GM23338 (cell line): ENCODE data around the gene S100A13. TPM values are rescaled to one million over a fixed set of nuclear protein-coding genes. Genes with fewer than 3 reads are reported as not detected.

Experiments used
- ATAC-seq: fragments of 200-7000 bp; cut with Tn5 transposase; 3 replicates; pipeline ENCODE4 v1.9.1; 2020
- DNase-seq: peaks from one replicate; pipeline ENCODE4 v3.0.0-alpha.2; 2015; ENCODE audit warnings: low spot score
- H2AFZ ChIP-seq: fragments of 200-600 bp; sonication (generic); 2 replicates; pipeline ENCODE4 v1.8.0; 2016; ENCODE audit warnings: antibody characterized with exemption, mild to moderate bottlenecking, moderate library complexity
- H3F3A ChIP-seq: fragments of 200-600 bp; sonication (generic); replicated peaks from 2 replicates; pipeline ENCODE4 v1.8.0; 2017; ENCODE audit warnings: antibody characterized with exemption, mixed run types, low read depth
- H3K27ac ChIP-seq: fragments of 200-600 bp; sonication (generic); 2 replicates; pipeline ENCODE4 v1.6.1; 2016; ENCODE audit warnings: low read depth
- H3K27me3 ChIP-seq: fragments of 200-600 bp; sonication (generic); 2 replicates; pipeline ENCODE4 v1.8.0; 2016; ENCODE audit warnings: mild to moderate bottlenecking, mixed run types, moderate library complexity; ENCODE audit not compliant: insufficient read depth
- H3K36me3 ChIP-seq: fragments of 200-600 bp; sonication (generic); 2 replicates; pipeline ENCODE4 v1.8.0; 2016; ENCODE audit warnings: mild to moderate bottlenecking; ENCODE audit not compliant: insufficient read depth
- H3K4me1 ChIP-seq: fragments of 200-600 bp; sonication (generic); 2 replicates; pipeline ENCODE4 v1.8.0; 2016; ENCODE audit warnings: mild to moderate bottlenecking, moderate library complexity; ENCODE audit not compliant: insufficient read depth
- H3K4me2 ChIP-seq: fragments of 200-600 bp; sonication (generic); 2 replicates; pipeline ENCODE4 v1.7.1; 2017; ENCODE audit warnings: mixed run types
- H3K4me3 ChIP-seq: fragments of 200-600 bp; sonication (generic); 2 replicates; pipeline ENCODE4 v1.6.1; 2016; ENCODE audit warnings: mixed run types
- H3K79me2 ChIP-seq: fragments of 200-600 bp; sonication (generic); replicated peaks from 2 replicates; pipeline ENCODE4 v1.8.0; 2017; ENCODE audit warnings: mild to moderate bottlenecking; ENCODE audit not compliant: insufficient read depth
- H3K9me2 ChIP-seq: fragments of 200-600 bp; sonication (generic); 2 replicates; pipeline ENCODE4 v1.8.0; 2017; ENCODE audit not compliant: insufficient read depth
- H4K20me1 ChIP-seq: fragments of 200-600 bp; sonication (generic); replicated peaks from 2 replicates; pipeline ENCODE4 v1.8.0; 2017; ENCODE audit warnings: mild to moderate bottlenecking; ENCODE audit not compliant: insufficient read depth
- H3K27ac Mint-ChIP-seq: 2 replicates; pipeline ENCODE4 v1.8.0; 2020; ENCODE audit warnings: inconsistent platforms, mild to moderate bottlenecking, moderate library complexity, mixed read lengths
- H3K27me3 Mint-ChIP-seq: 3 replicates; pipeline ENCODE4 v1.8.0; 2022; ENCODE audit warnings: low read depth, mild to moderate bottlenecking, moderate library complexity, mixed read lengths, inconsistent platforms; ENCODE audit not compliant: insufficient read depth, poor library complexity
- H3K36me3 Mint-ChIP-seq: 3 replicates; pipeline ENCODE4 v1.8.0; 2021; ENCODE audit warnings: low read depth, mild to moderate bottlenecking, inconsistent platforms, moderate library complexity, mixed read lengths
- H3K4me1 Mint-ChIP-seq: 3 replicates; pipeline ENCODE4 v1.8.0; 2020; ENCODE audit warnings: mild to moderate bottlenecking, inconsistent platforms, mixed read lengths
- H3K4me3 Mint-ChIP-seq: 3 replicates; pipeline ENCODE4 v1.8.0; 2021; ENCODE audit warnings: moderate library complexity, mild to moderate bottlenecking, inconsistent platforms, mixed read lengths
- H3K9me3 Mint-ChIP-seq: 3 replicates; pipeline ENCODE4 v1.8.0; 2020; ENCODE audit warnings: moderate library complexity, mild to moderate bottlenecking, inconsistent platforms, mixed read lengths
- CREB1 ChIP-seq: fragments of 250-450 bp; sonication (Bioruptor Pico); IDR thresholded peaks from 2 replicates; pipeline ENCODE4 v1.5.0; 2020; ENCODE audit warnings: low read depth, mild to moderate bottlenecking, moderate library complexity
- EZH2phosphoT487 ChIP-seq: fragments of 200-600 bp; sonication (generic); IDR thresholded peaks from one replicate; pipeline ENCODE4 v1.8.1; 2018; ENCODE audit warnings: antibody characterized with exemption; ENCODE audit not compliant: unreplicated experiment
- JUNB ChIP-seq: IDR thresholded peaks from one replicate; pipeline ENCODE4 v1.6.1; 2016; ENCODE audit warnings: antibody characterized with exemption; ENCODE audit not compliant: unreplicated experiment
- STAT1 ChIP-seq: IDR thresholded peaks from one replicate; pipeline ENCODE4 v1.6.1; 2016; ENCODE audit warnings: antibody characterized with exemption; ENCODE audit not compliant: unreplicated experiment
- ZNF114 ChIP-seq: fragments of 250-450 bp; sonication (Bioruptor Pico); IDR thresholded peaks from 2 replicates; pipeline ENCODE4 v1.5.0; 2020; ENCODE audit warnings: mild to moderate bottlenecking, moderate library complexity
- ZNF331 ChIP-seq: fragments of 250-450 bp; sonication (Bioruptor Pico); IDR thresholded peaks from 2 replicates; pipeline ENCODE4 v1.5.0; 2020; ENCODE audit warnings: low read depth, mild to moderate bottlenecking, moderate library complexity
- polyA plus RNA-seq: library from polyadenylated mRNA; unstranded; fragments of >200 nt; fragmentation: Nextera tagmentation; extraction: Ambion mirVana; gene quantifications from 2 replicates; pipeline ENCODE4 v1.2.1, GENCODE V29; 2016
- total RNA-seq: library from RNA; depleted of rRNA; stranded (reverse); fragments of >200 nt; shearing (Covaris generic); gene quantifications from 2 replicates; pipeline ENCODE4 v1.2.3, GENCODE V29; 2014
- TF ChIP-seq, protein P1 (sequence below): fragments of 250-450 bp; sonication (Bioruptor Pico); IDR thresholded peaks from 2 replicates; pipeline ENCODE4 v1.5.0; 2020; ENCODE audit warnings: mild to moderate bottlenecking, moderate library complexity

The S100A13 gene
- total and polyA plus RNA-seq, 2 experiments from 2014 or later = 32.7 to 165 TPM

DNA sequence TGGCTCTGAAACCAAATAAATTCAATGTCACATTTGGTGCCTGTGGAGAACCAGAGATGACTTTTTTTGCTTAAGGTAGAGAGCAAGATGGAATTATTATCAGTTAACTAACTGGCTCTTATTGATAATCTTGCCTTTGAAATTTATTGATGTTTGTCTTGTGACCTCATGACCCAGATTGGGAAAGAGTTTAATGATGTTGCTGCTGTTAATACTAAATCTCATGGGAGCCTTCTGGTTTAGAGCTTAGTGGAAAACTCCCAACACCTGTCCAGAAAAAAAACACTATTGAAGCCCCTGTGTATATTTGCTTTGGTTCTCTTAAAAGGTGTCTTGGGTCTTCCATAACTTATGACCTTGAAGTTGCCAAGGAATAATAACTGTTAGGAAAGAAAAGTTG, 16.5 kb upstream of the S100A13 start (continued):
- TF ChIP-seq, protein P1, sequence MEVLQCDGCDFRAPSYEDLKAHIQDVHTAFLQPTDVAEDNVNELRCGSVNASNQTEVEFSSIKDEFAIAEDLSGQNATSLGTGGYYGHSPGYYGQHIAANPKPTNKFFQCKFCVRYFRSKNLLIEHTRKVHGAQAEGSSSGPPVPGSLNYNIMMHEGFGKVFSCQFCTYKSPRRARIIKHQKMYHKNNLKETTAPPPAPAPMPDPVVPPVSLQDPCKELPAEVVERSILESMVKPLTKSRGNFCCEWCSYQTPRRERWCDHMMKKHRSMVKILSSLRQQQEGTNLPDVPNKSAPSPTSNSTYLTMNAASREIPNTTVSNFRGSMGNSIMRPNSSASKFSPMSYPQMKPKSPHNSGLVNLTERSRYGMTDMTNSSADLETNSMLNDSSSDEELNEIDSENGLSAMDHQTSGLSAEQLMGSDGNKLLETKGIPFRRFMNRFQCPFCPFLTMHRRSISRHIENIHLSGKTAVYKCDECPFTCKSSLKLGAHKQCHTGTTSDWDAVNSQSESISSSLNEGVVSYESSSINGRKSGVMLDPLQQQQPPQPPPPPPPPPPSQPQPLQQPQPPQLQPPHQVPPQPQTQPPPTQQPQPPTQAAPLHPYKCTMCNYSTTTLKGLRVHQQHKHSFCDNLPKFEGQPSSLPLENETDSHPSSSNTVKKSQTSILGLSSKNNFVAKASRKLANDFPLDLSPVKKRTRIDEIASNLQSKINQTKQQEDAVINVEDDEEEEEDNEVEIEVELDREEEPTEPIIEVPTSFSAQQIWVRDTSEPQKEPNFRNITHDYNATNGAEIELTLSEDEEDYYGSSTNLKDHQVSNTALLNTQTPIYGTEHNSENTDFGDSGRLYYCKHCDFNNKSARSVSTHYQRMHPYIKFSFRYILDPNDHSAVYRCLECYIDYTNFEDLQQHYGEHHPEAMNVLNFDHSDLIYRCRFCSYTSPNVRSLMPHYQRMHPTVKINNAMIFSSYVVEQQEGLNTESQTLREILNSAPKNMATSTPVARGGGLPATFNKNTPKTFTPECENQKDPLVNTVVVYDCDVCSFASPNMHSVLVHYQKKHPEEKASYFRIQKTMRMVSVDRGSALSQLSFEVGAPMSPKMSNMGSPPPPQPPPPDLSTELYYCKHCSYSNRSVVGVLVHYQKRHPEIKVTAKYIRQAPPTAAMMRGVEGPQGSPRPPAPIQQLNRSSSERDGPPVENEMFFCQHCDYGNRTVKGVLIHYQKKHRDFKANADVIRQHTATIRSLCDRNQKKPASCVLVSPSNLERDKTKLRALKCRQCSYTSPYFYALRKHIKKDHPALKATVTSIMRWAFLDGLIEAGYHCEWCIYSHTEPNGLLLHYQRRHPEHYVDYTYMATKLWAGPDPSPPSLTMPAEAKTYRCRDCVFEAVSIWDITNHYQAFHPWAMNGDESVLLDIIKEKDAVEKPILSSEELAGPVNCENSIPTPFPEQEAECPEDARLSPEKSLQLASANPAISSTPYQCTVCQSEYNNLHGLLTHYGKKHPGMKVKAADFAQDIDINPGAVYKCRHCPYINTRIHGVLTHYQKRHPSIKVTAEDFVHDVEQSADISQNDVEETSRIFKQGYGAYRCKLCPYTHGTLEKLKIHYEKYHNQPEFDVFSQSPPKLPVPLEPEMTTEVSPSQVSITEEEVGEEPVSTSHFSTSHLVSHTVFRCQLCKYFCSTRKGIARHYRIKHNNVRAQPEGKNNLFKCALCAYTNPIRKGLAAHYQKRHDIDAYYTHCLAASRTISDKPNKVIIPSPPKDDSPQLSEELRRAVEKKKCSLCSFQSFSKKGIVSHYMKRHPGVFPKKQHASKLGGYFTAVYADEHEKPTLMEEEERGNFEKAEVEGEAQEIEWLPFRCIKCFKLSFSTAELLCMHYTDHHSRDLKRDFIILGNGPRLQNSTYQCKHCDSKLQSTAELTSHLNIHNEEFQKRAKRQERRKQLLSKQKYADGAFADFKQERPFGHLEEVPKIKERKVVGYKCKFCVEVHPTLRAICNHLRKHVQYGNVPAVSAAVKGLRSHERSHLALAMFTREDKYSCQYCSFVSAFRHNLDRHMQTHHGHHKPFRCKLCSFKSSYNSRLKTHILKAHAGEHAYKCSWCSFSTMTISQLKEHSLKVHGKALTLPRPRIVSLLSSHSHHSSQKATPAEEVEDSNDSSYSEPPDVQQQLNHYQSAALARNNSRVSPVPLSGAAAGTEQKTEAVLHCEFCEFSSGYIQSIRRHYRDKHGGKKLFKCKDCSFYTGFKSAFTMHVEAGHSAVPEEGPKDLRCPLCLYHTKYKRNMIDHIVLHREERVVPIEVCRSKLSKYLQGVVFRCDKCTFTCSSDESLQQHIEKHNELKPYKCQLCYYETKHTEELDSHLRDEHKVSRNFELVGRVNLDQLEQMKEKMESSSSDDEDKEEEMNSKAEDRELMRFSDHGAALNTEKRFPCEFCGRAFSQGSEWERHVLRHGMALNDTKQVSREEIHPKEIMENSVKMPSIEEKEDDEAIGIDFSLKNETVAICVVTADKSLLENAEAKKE = no peak
- TF ChIP-seq CREB1 (CRISPR knock-in tag) = no peak
- no peak for TF ChIP-seq JUNB
- no peak for TF ChIP-seq EZH2phosphoT487
- TF ChIP-seq STAT1 = no peak

DNA sequence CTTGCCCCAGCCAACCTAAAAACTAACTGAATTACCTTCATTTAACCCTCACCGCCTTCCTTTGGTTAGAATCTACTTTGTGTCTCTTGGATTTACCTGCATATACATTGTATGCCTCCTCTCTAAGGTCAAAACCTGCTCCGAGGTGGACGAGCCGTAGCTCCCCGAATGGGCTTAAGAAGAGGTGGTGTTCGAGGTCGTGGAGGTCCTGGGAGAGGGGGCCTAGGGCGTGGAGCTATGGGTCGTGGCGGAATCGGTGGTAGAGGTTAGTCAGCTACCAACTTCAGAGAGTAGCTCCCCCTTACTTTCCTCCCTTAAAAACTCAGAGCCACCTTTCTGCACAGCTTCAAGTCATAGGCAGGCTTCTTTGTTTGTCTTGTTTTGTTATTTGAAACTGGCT, 15.8 kb upstream of the S100A13 start:
- Mint-ChIP-seq H3K36me3 (peaks cover 84% of the 10 kb centered on the region), H3K9me3 (no peaks in the 10 kb centered on the region), H3K4me3 (no peak overlapping the region), H3K4me1 (peaks cover 6% of the 10 kb centered on the region), H3K27ac (no peak overlapping the region), H3K27me3 (peaks cover 7% of the 10 kb centered on the region)
- Histone ChIP-seq H3K27me3 (no peaks in the 10 kb centered on the region), H3K4me3 (no peak overlapping the region), H3K79me2 (peaks cover 33% of the 10 kb centered on the region), H3K4me1 (no peaks in the 10 kb centered on the region), H3K9me2 (no peaks in the 10 kb centered on the region), H3F3A (peaks cover 55% of the 10 kb centered on the region), H2AFZ (no peak overlapping the region), H3K36me3 (peaks cover 75% of the 10 kb centered on the region), H3K27ac (no peak overlapping the region), H4K20me1 (peaks cover 52% of the 10 kb centered on the region), H3K4me2 (no peak overlapping the region)
- ATAC-seq = no peak
- DNase-seq = no peak
- TF ChIP-seq ZNF331 = no peak
- no peak for TF ChIP-seq ZNF114 (CRISPR knock-in tag)
- TF ChIP-seq, protein P1 = no peak
- TF ChIP-seq EZH2phosphoT487 = no peak
- TF ChIP-seq JUNB = no peak
